NCI-H2196 (cell line): ENCODE measurements around the gene MBD5.
"Not testable (repeated sequence)": the region's sequence is repeated elsewhere in the genome, so short reads cannot be mapped to it uniquely, and the experiment has no call there.

ENCODE experiments used
- DNase-seq: peaks from one replicate; lab custom pipeline; 2025; ENCODE audit not compliant: unreplicated experiment; lab: John Stamatoyannopoulos, UW

The MBD5 gene

GRCh38 chr2:148540022-148540421 is 519.1 kb downstream of the MBD5 start:
- no peak for DNase-seq

GRCh38 chr2:148541792-148542191 is 520.9 kb downstream of the MBD5 start:
- DNase-seq, result no peak

GRCh38 chr2:148542614-148543013 is 521.7 kb downstream of the MBD5 start:
- no peak for DNase-seq

- not testable (repeated sequence) for DNase-seq
These were observed 522.2 kb downstream of the MBD5 start for GRCh38 chr2:148543088-148543540.

GRCh38 chr2:148545390-148546256 is 524.7 kb downstream of the MBD5 start:
- no peak for DNase-seq

- DNase-seq, result no peak
These were observed 525.4 kb downstream of the MBD5 start for GRCh38 chr2:148546270-148546669.

GRCh38 chr2:148548716-148549400 is 528.0 kb downstream of the MBD5 start:
- DNase-seq, result no peak

GRCh38 chr2:148552675-148553331 is 531.9 kb downstream of the MBD5 start:
- DNase-seq, result peak; percentile 10

GRCh38 chr2:148553332-148553887 is 532.5 kb downstream of the MBD5 start:
- no peak for DNase-seq

GRCh38 chr2:148554459-148555247 is 533.8 kb downstream of the MBD5 start:
- no peak for DNase-seq

GRCh38 chr2:148555622-148556294 is 534.9 kb downstream of the MBD5 start:
- no peak for DNase-seq

GRCh38 chr2:148557844-148558436 is 537.0 kb downstream of the MBD5 start:
- peak; percentile 16 for DNase-seq

GRCh38 chr2:148560496-148560895 is 539.6 kb downstream of the MBD5 start:
- no peak for DNase-seq

- no peak for DNase-seq
These were observed 540.5 kb downstream of the MBD5 start for GRCh38 chr2:148561389-148561788.

- no peak for DNase-seq
These were observed 544.5 kb downstream of the MBD5 start for GRCh38 chr2:148565272-148565894.
